SU-DHL-6 (cell line): ENCODE measurements around the gene SURF4.

Source experiments
- H2AFZ ChIP-seq: fragments of 200-600 bp; sonication (generic); 2 replicates; pipeline ENCODE4 v1.6.1; 2014; ENCODE audit warnings: low read depth, mild to moderate bottlenecking, moderate library complexity, mixed read lengths, antibody characterized with exemption, low read length; ENCODE audit not compliant: severe bottlenecking
- H3F3A ChIP-seq: fragments of 200-600 bp; shearing (Covaris generic); 2 replicates; pipeline ENCODE4 v1.6.0; 2016; ENCODE audit warnings: antibody characterized with exemption, mild to moderate bottlenecking; ENCODE audit not compliant: insufficient read depth
- H3K27ac ChIP-seq: fragments of 200-600 bp; sonication (generic); 2 replicates; pipeline ENCODE4 v1.5.1; 2016; ENCODE audit warnings: low read depth, mild to moderate bottlenecking, low read length, moderate library complexity, mixed read lengths
- H3K27me3 ChIP-seq: fragments of 200-600 bp; sonication (generic), shearing (Covaris generic); 2 replicates; pipeline ENCODE4 v1.6.0; 2014; ENCODE audit warnings: mild to moderate bottlenecking, low read length
- H3K36me3 ChIP-seq: fragments of 200-600 bp; sonication (generic); 2 replicates; pipeline ENCODE4 v1.6.1; 2014; ENCODE audit warnings: mild to moderate bottlenecking, low read length, mixed read lengths
- H3K4me2 ChIP-seq: fragments of 300-600, 200-600 bp; shearing (Covaris generic), sonication (generic); 2 replicates; pipeline ENCODE4 v1.6.0; 2014; ENCODE audit warnings: low read length, low read depth, mild to moderate bottlenecking; ENCODE audit not compliant: poor library complexity, severe bottlenecking
- H3K4me3 ChIP-seq: fragments of 200-600 bp; sonication (generic); 2 replicates; pipeline ENCODE4 v1.5.1; 2014; ENCODE audit warnings: antibody characterized with exemption, low read length, mild to moderate bottlenecking, mixed read lengths; ENCODE audit not compliant: insufficient read depth, poor library complexity, severe bottlenecking
- H3K79me2 ChIP-seq: fragments of 200-600 bp; sonication (generic); 2 replicates; pipeline ENCODE4 v1.6.1; 2014; ENCODE audit warnings: mild to moderate bottlenecking, low read length, moderate library complexity; ENCODE audit not compliant: insufficient read depth
- H3K9ac ChIP-seq: fragments of 200-600 bp; sonication (generic); 2 replicates; pipeline ENCODE4 v1.7.0; 2014; ENCODE audit warnings: mild to moderate bottlenecking, low read length
- H3K9me2 ChIP-seq: fragments of 200-600 bp; sonication (generic); replicated peaks from 2 replicates; pipeline ENCODE4 v1.6.1; 2014; ENCODE audit warnings: low read length; ENCODE audit not compliant: insufficient read depth
- H3K9me3 ChIP-seq: fragments of 200-600 bp; sonication (generic); 2 replicates; pipeline ENCODE4 v1.6.1; 2014; ENCODE audit warnings: low read length, mixed read lengths; ENCODE audit not compliant: insufficient read depth
- H4K20me1 ChIP-seq: fragments of 200-600 bp; sonication (generic); 2 replicates; pipeline ENCODE4 v1.6.1; 2014; ENCODE audit warnings: low read depth, mild to moderate bottlenecking, antibody characterized with exemption, low read length, moderate library complexity, mixed read lengths
- CTCF ChIP-seq: fragments of 200-600 bp; sonication (generic); IDR thresholded peaks from one replicate; pipeline ENCODE4 v1.5.1; 2017; ENCODE audit warnings: antibody characterized with exemption, mild to moderate bottlenecking, low read length, moderate library complexity; ENCODE audit not compliant: insufficient read depth, poor library complexity, severe bottlenecking
- EZH2phosphoT487 ChIP-seq: fragments of 200-600 bp; sonication (generic), shearing (Covaris generic); conservative IDR thresholded peaks from 2 replicates; pipeline ENCODE4 v1.6.1; 2018; ENCODE audit warnings: mild to moderate bottlenecking, antibody characterized with exemption, low read length, moderate library complexity, mixed read lengths

SURF4 gene

GRCh38 chr9:133347985-133348717 lies 27.7 kb downstream of the SURF4 start, which contains the start of the genes MED22 and RPL7A:
Gene MED22 (minus strand): TSS chr9:133348131. CDS start chr9:133346662, 1,469 bp downstream.
Gene RPL7A (plus strand): TSS chr9:133348218. CDS start chr9:133348244, 26 bp downstream.
- peak within 1 kb of the TSS; percentile 92 for H3K27ac ChIP-seq
- peak within 1 kb of the TSS; percentile 99 for H3K4me3 ChIP-seq
- no peaks in the 10 kb centered on the region for H3K9me2 ChIP-seq
- no peaks in the 10 kb centered on the region for H3K27me3 ChIP-seq
- H3K9me3 ChIP-seq, result no peaks in the 10 kb centered on the region
- H4K20me1 ChIP-seq, result no peaks in the 10 kb centered on the region; the same call in 1 of the 2 replicates
- H3K36me3 ChIP-seq, result peaks cover 35% of the 10 kb centered on the region
- peak within 1 kb of the TSS; percentile 77 for H3K4me2 ChIP-seq
- TF ChIP-seq CTCF (no peak), EZH2phosphoT487 (no peak)
- peak within 1 kb of the TSS; percentile 100 for H3K9ac ChIP-seq
- H3K79me2 ChIP-seq, result peaks cover 40% of the 10 kb centered on the region
- no peak within 1 kb of the TSS for H2AFZ ChIP-seq
- H3F3A ChIP-seq, result peaks cover 48% of the 10 kb centered on the region

- H3K4me2 ChIP-seq, result peak overlapping the region; percentile 63
- TF ChIP-seq EZH2phosphoT487 (no peak), CTCF (no peak)
- H3K27me3 ChIP-seq, result no peaks in the 10 kb centered on the region
- H2AFZ ChIP-seq, result no peak overlapping the region
- H3F3A ChIP-seq, result peaks cover 42% of the 10 kb centered on the region
- no peaks in the 10 kb centered on the region for H3K9me3 ChIP-seq
- H3K9ac ChIP-seq, result peak overlapping the region; percentile 100
- peak overlapping the region; percentile 99 for H3K4me3 ChIP-seq
- peaks cover 34% of the 10 kb centered on the region for H3K36me3 ChIP-seq
- H3K79me2 ChIP-seq, result peaks cover 40% of the 10 kb centered on the region
- peak overlapping the region; percentile 92 for H3K27ac ChIP-seq
- no peaks in the 10 kb centered on the region; the same call in 1 of the 2 replicates for H4K20me1 ChIP-seq
- H3K9me2 ChIP-seq, result no peaks in the 10 kb centered on the region
Measured at GRCh38 chr9:133347515-133347984, 28.3 kb downstream of the SURF4 start.

GRCh38 chr9:133346021-133346785 lies 29.7 kb downstream of the SURF4 start:
- no peak overlapping the region for H2AFZ ChIP-seq
- H3K9me2 ChIP-seq, result no peaks in the 10 kb centered on the region
- peaks cover 40% of the 10 kb centered on the region for H3K79me2 ChIP-seq
- no peaks in the 10 kb centered on the region for H3K9me3 ChIP-seq
- peak overlapping the region; percentile 99 for H3K4me3 ChIP-seq
- peak overlapping the region; percentile 100 for H3K9ac ChIP-seq
- H3K27ac ChIP-seq, result no peak overlapping the region
- TF ChIP-seq EZH2phosphoT487 (no peak), CTCF (no peak)
- H3F3A ChIP-seq, result peaks cover 28% of the 10 kb centered on the region
- H4K20me1 ChIP-seq, result no peaks in the 10 kb centered on the region; the same call in 1 of the 2 replicates
- peaks cover 27% of the 10 kb centered on the region for H3K36me3 ChIP-seq
- H3K4me2 ChIP-seq, result peak overlapping the region; percentile 63
- no peaks in the 10 kb centered on the region for H3K27me3 ChIP-seq
